ENCODE data around the gene JAZF1.

The JAZF1 gene

GRCh38 chr7:28070297-28071055 lies 110.1 kb downstream of the JAZF1 start:
- no peak overlapping the region for H3K27ac ChIP-seq
- TF ChIP-seq ZFX (IDR thresholded peaks at IDR 0.05; ENCODE audit: borderline replicate concordance), result no peak

GRCh38 chr7:28069807-28070206 lies 110.8 kb downstream of the JAZF1 start:
- no peak for TF ChIP-seq CTCF (IDR thresholded peaks at IDR 0.05)
- no peak for TF ChIP-seq ZFX (IDR thresholded peaks at IDR 0.05; ENCODE audit: borderline replicate concordance)
- no peak overlapping the region for H3K27ac ChIP-seq

GRCh38 chr7:28069388-28069787 lies 111.2 kb downstream of the JAZF1 start:
- H3K27ac ChIP-seq, result no peak overlapping the region
- TF ChIP-seq ZFX (IDR thresholded peaks at IDR 0.05; ENCODE audit: borderline replicate concordance) (no peak), CTCF (IDR thresholded peaks at IDR 0.05) (no peak)

- TF ChIP-seq CTCF (IDR thresholded peaks at IDR 0.05) (no peak), ZFX (IDR thresholded peaks at IDR 0.05; ENCODE audit: borderline replicate concordance) (no peak)
These were observed 111.8 kb downstream of the JAZF1 start for GRCh38 chr7:28068811-28069216.

GRCh38 chr7:28067171-28067570 lies 113.4 kb downstream of the JAZF1 start:
- no peak for TF ChIP-seq CTCF (IDR thresholded peaks at IDR 0.05)
- no peak for TF ChIP-seq ZFX (IDR thresholded peaks at IDR 0.05; ENCODE audit: borderline replicate concordance)

More at GRCh38 chr7:28068811-28069216, 111.8 kb downstream of the JAZF1 start:
- H3K27ac ChIP-seq, result no peak overlapping the region

GRCh38 chr7:28065721-28066285 lies 114.8 kb downstream of the JAZF1 start:
- H3K27ac ChIP-seq, result no peak overlapping the region
- TF ChIP-seq ZFX (IDR thresholded peaks at IDR 0.05; ENCODE audit: borderline replicate concordance) (no peak), CTCF (IDR thresholded peaks at IDR 0.05) (no peak)

More at GRCh38 chr7:28067171-28067570, 113.4 kb downstream of the JAZF1 start:
- no peak overlapping the region for H3K27ac ChIP-seq

- H3K27ac ChIP-seq, result no peak overlapping the region
- no peak for TF ChIP-seq CTCF (IDR thresholded peaks at IDR 0.05)
- no peak for TF ChIP-seq ZFX (IDR thresholded peaks at IDR 0.05; ENCODE audit: borderline replicate concordance)
These were observed 115.3 kb downstream of the JAZF1 start for GRCh38 chr7:28065308-28065707.

Data from 22Rv1 (cell line).